Fibroblast of the aortic adventitia (primary cell): Measurements from ENCODE around the gene PITPNB. TPM values are rescaled to one million over a fixed set of nuclear protein-coding genes. Genes with fewer than 3 reads are reported as not detected.

Source experiments
- DNase-seq: peaks from one replicate; pipeline ENCODE4 v3.0.0-alpha.2; 2010; ENCODE audit warnings: low read depth
- H3K4me3 ChIP-seq: 2 replicates; pipeline ENCODE4 v1.5.1; 2011; ENCODE audit warnings: low read depth, mild to moderate bottlenecking, control low read depth, low read length, moderate library complexity
- CTCF ChIP-seq: IDR thresholded peaks from 2 replicates; pipeline ENCODE4 v1.5.1; 2011; ENCODE audit warnings: mild to moderate bottlenecking, low read length, control low read depth, inconsistent platforms; ENCODE audit not compliant: insufficient read depth
- total RNA-seq: library from RNA; depleted of rRNA; stranded (reverse); fragments of >200 nt; gene quantifications from 2 replicates; pipeline ENCODE4 v1.2.3, GENCODE V29; 2012; ENCODE audit warnings: low replicate concordance

Gene PITPNB
- total RNA-seq, 1 donor = 26.8 TPM

GRCh38 chr22:27827604-27828587 lies 91.2 kb downstream of the PITPNB start:
- no peak overlapping the region for H3K4me3 ChIP-seq
- TF ChIP-seq CTCF = no peak
- DNase-seq = no peak

- peak; percentile 7 for TF ChIP-seq CTCF
- H3K4me3 ChIP-seq = no peak overlapping the region
- DNase-seq = no peak
Measured at GRCh38 chr22:27825174-27825573, 93.9 kb downstream of the PITPNB start.

GRCh38 chr22:27823221-27823620 lies 95.8 kb downstream of the PITPNB start:
- TF ChIP-seq CTCF = no peak
- no peak for DNase-seq

DNA sequence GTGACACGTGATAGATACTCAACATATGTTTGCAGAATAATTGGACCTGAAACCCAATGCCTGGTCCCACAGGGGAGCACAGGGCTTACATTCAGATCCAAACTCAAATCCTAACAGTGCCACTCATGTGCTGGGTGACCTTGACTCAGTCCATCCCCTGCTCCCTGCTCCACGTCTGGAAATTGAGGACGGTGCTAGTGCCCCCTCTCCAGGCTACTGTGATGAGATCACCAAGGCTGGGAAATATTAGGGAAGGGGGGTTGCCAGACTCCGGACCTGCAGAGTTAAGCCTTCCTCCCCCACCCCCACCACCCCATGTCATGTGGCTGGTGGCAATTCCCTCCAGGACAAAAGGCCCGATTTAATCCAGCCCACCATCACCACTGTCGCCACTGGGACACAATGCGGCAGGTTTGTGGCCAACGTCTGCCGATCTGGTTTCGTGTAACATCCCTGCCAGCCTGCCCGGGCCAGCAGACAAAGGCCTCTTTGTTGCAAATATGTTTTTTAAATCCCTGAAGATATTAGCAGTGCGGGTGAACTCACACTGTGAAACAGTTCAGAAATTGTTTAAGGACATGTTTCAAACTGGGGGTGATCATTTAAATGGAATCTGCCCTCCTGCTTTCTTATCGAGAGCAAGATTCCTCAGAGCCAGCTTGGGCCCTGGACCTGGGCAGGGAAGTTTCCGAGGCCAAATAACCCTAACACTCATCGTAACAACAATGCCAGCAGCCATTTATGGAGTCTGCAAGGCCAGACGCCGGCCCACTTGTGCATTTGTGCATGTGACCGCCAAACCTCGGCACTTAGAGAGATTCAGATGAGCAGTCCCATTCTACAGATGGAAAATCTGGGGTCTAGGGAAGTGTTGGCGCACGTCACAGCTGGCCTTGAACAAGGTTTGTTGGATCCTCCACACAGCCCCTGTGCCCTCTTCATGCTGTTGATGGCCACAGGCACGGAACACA lies 97.9 kb downstream of the PITPNB start:
- DNase-seq = no peak
- no peak overlapping the region for H3K4me3 ChIP-seq
- no peak for TF ChIP-seq CTCF

More at GRCh38 chr22:27823221-27823620, 95.8 kb downstream of the PITPNB start:
- no peak overlapping the region for H3K4me3 ChIP-seq

- H3K4me3 ChIP-seq = no peak overlapping the region
- TF ChIP-seq CTCF = no peak
- DNase-seq = no peak
Measured at GRCh38 chr22:27816552-27816951, 102.5 kb downstream of the PITPNB start.

- H3K4me3 ChIP-seq = no peak overlapping the region
- TF ChIP-seq CTCF = no peak
- no peak for DNase-seq
Measured at GRCh38 chr22:27815826-27816530, 103.1 kb downstream of the PITPNB start.
